ENCODE measurements around the gene SLC16A3. TPM values are rescaled to one million over a fixed set of nuclear protein-coding genes. Genes with fewer than 3 reads are reported as not detected.

SLC16A3 gene
- total and polyA plus RNA-seq, 9 of the 15 experiments (the other 6 are each of a cell fraction or from before 2014, with no cell fraction given) = 0.11 to 5.4 (median 1.2) TPM; not detected in 2

DNA sequence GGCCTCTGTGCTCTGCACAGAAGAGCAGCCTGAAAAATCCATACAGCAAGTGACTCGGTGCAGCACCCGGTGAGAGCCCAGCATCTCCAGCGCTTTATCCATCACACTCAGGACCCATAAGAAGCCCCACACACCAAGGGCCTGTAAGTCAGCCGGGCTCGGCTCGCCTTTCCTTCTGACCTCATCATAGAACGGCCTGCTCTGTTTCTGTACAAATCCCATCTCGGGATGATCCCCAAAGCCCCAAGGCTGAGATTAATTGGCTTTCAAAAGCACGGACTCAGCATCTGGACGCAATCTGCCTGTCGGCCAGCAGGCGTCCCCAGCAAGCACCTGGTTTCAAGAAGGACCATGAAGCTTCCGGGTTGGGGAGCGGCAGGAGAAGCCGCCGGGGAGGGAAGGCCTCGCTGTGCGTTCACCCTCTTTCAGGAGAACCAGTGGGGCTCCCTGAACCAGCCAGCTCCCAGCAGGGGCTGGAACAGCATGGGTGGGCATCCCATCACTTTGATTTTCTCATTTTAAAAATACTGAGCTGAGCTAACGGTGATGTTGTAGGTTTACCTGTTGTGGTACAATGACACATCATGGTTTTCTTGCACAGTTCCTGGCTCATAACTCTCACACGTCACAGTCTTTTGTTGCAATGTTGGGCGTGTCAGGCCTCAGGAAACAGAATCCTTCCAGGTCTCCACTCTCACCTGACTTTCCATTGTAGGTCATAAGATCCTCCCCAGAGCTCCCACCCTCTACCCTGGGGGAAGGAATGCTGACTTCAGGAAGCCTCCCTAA is 22.9 kb upstream of the SLC16A3 start (continued):
- TF ChIP-seq, protein P1, sequence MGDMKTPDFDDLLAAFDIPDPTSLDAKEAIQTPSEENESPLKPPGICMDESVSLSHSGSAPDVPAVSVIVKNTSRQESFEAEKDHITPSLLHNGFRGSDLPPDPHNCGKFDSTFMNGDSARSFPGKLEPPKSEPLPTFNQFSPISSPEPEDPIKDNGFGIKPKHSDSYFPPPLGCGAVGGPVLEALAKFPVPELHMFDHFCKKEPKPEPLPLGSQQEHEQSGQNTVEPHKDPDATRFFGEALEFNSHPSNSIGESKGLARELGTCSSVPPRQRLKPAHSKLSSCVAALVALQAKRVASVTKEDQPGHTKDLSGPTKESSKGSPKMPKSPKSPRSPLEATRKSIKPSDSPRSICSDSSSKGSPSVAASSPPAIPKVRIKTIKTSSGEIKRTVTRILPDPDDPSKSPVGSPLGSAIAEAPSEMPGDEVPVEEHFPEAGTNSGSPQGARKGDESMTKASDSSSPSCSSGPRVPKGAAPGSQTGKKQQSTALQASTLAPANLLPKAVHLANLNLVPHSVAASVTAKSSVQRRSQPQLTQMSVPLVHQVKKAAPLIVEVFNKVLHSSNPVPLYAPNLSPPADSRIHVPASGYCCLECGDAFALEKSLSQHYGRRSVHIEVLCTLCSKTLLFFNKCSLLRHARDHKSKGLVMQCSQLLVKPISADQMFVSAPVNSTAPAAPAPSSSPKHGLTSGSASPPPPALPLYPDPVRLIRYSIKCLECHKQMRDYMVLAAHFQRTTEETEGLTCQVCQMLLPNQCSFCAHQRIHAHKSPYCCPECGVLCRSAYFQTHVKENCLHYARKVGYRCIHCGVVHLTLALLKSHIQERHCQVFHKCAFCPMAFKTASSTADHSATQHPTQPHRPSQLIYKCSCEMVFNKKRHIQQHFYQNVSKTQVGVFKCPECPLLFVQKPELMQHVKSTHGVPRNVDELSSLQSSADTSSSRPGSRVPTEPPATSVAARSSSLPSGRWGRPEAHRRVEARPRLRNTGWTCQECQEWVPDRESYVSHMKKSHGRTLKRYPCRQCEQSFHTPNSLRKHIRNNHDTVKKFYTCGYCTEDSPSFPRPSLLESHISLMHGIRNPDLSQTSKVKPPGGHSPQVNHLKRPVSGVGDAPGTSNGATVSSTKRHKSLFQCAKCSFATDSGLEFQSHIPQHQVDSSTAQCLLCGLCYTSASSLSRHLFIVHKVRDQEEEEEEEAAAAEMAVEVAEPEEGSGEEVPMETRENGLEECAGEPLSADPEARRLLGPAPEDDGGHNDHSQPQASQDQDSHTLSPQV (IDR thresholded peaks at IDR 0.05) = peak; percentile 90
- TF ChIP-seq, protein P2, sequence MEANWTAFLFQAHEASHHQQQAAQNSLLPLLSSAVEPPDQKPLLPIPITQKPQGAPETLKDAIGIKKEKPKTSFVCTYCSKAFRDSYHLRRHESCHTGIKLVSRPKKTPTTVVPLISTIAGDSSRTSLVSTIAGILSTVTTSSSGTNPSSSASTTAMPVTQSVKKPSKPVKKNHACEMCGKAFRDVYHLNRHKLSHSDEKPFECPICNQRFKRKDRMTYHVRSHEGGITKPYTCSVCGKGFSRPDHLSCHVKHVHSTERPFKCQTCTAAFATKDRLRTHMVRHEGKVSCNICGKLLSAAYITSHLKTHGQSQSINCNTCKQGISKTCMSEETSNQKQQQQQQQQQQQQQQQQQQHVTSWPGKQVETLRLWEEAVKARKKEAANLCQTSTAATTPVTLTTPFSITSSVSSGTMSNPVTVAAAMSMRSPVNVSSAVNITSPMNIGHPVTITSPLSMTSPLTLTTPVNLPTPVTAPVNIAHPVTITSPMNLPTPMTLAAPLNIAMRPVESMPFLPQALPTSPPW (CRISPR knock-in tag; IDR thresholded peaks at IDR 0.05) = peak; percentile 38; the same call in 1 of the 2 replicates
- peak; percentile 9 to 74; a peak in 1 of 4 replicates for TF ChIP-seq RCOR1 (IDR thresholded peaks at IDR 0.05; ENCODE audit: borderline replicate concordance in 1 of 2, low read depth in 2 of 2, low read length in 2 of 2)
- no peak for TF ChIP-seq E2F3 (CRISPR knock-in tag; IDR thresholded peaks at IDR 0.05)
- TF ChIP-seq, protein P3, sequence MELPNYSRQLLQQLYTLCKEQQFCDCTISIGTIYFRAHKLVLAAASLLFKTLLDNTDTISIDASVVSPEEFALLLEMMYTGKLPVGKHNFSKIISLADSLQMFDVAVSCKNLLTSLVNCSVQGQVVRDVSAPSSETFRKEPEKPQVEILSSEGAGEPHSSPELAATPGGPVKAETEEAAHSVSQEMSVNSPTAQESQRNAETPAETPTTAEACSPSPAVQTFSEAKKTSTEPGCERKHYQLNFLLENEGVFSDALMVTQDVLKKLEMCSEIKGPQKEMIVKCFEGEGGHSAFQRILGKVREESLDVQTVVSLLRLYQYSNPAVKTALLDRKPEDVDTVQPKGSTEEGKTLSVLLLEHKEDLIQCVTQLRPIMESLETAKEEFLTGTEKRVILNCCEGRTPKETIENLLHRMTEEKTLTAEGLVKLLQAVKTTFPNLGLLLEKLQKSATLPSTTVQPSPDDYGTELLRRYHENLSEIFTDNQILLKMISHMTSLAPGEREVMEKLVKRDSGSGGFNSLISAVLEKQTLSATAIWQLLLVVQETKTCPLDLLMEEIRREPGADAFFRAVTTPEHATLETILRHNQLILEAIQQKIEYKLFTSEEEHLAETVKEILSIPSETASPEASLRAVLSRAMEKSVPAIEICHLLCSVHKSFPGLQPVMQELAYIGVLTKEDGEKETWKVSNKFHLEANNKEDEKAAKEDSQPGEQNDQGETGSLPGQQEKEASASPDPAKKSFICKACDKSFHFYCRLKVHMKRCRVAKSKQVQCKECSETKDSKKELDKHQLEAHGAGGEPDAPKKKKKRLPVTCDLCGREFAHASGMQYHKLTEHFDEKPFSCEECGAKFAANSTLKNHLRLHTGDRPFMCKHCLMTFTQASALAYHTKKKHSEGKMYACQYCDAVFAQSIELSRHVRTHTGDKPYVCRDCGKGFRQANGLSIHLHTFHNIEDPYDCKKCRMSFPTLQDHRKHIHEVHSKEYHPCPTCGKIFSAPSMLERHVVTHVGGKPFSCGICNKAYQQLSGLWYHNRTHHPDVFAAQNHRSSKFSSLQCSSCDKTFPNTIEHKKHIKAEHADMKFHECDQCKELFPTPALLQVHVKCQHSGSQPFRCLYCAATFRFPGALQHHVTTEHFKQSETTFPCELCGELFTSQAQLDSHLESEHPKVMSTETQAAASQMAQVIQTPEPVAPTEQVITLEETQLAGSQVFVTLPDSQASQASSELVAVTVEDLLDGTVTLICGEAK (IDR thresholded peaks at IDR 0.05) = 0 out of 2 replicates have a peak, but pooled peaks have one; percentile 34
- TF ChIP-seq, protein P3 (CRISPR knock-in tag; IDR thresholded peaks at IDR 0.05) = no peak
- TF ChIP-seq, protein P4, sequence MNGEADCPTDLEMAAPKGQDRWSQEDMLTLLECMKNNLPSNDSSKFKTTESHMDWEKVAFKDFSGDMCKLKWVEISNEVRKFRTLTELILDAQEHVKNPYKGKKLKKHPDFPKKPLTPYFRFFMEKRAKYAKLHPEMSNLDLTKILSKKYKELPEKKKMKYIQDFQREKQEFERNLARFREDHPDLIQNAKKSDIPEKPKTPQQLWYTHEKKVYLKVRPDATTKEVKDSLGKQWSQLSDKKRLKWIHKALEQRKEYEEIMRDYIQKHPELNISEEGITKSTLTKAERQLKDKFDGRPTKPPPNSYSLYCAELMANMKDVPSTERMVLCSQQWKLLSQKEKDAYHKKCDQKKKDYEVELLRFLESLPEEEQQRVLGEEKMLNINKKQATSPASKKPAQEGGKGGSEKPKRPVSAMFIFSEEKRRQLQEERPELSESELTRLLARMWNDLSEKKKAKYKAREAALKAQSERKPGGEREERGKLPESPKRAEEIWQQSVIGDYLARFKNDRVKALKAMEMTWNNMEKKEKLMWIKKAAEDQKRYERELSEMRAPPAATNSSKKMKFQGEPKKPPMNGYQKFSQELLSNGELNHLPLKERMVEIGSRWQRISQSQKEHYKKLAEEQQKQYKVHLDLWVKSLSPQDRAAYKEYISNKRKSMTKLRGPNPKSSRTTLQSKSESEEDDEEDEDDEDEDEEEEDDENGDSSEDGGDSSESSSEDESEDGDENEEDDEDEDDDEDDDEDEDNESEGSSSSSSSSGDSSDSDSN (IDR thresholded peaks at IDR 0.05; ENCODE audit: borderline replicate concordance in 1 of 2, low read depth in 2 of 2, low read length in 2 of 2) = peak in 1 of 2 experiments; percentile 80; a peak in 1 of 4 replicates
